Activated CD4-positive, alpha-beta T cell treated with anti-CD3 and anti-CD28 coated beads, Interleukin-2, amount 50 U/mL, for 48 hours (primary cell): ENCODE results near the gene TMEM235.

Experiments used
- DNase-seq, 2 experiments: peaks; one replicate each; pipeline ENCODE4 v3.0.0-alpha.2; 2020

The TMEM235 gene

GRCh38 chr17:78255953-78256706, 24.7 kb downstream of the TMEM235 start:
- DNase-seq, result no peak

- no peak for DNase-seq
Measured at GRCh38 chr17:78256707-78257591, 25.5 kb downstream of the TMEM235 start.

- peak; percentile 41 to 51 for DNase-seq
Measured at GRCh38 chr17:78257810-78258322, 26.4 kb downstream of the TMEM235 start.

GRCh38 chr17:78258323-78259191, 27.1 kb downstream of the TMEM235 start:
- DNase-seq, result peak; percentile 77 to 79

- DNase-seq, result no peak
Measured at GRCh38 chr17:78259192-78259554, 27.7 kb downstream of the TMEM235 start.

GRCh38 chr17:78263063-78263735, 31.8 kb downstream of the TMEM235 start:
- peak; percentile 36 to 50 for DNase-seq

- DNase-seq, result no peak
Measured at GRCh38 chr17:78263736-78264340, 32.4 kb downstream of the TMEM235 start.

GRCh38 chr17:78264590-78264989, 33.2 kb downstream of the TMEM235 start:
- no peak for DNase-seq

- no peak for DNase-seq
Measured at GRCh38 chr17:78265121-78265520, 33.7 kb downstream of the TMEM235 start.

GRCh38 chr17:78266231-78266631, 34.8 kb downstream of the TMEM235 start:
- no peak for DNase-seq

- no peak for DNase-seq
Measured at GRCh38 chr17:78266771-78267170, 35.3 kb downstream of the TMEM235 start.

- DNase-seq, result no peak
Measured at GRCh38 chr17:78267253-78268073, 36.0 kb downstream of the TMEM235 start.

GRCh38 chr17:78268191-78268874, 36.9 kb downstream of the TMEM235 start:
- no peak for DNase-seq

- no peak for DNase-seq
Measured at GRCh38 chr17:78268951-78269905, 37.8 kb downstream of the TMEM235 start.

GRCh38 chr17:78269955-78270381, 38.5 kb downstream of the TMEM235 start:
- no peak for DNase-seq

GRCh38 chr17:78271419-78272170, 40.2 kb downstream of the TMEM235 start:
- DNase-seq, result no peak

GRCh38 chr17:78272181-78272913, 40.9 kb downstream of the TMEM235 start:
- peak; percentile 63 to 65 for DNase-seq

- no peak for DNase-seq
Measured at GRCh38 chr17:78272914-78273258, 41.5 kb downstream of the TMEM235 start.
